RWPE2 (cell line): ENCODE data around the gene FYB2.
A peak's percentile ranks its signal among the peaks of the same experiment; 100 is the strongest.

Experiments
- ATAC-seq: fragments of 200-7000 bp; cut with Tn5 transposase; 3 replicates; pipeline ENCODE4 v1.9.1; 2021; ENCODE audit warnings: low read depth
- DNase-seq: peaks from one replicate; pipeline ENCODE4 v3.0.0-alpha.2; 2020; ENCODE audit warnings: low spot score
- H3K27ac ChIP-seq: fragments of 450-650 bp; 2 replicates; pipeline ENCODE4 v1.5.1; 2017; ENCODE audit warnings: mild to moderate bottlenecking; ENCODE audit not compliant: poor library complexity, severe bottlenecking
- H3K27me3 ChIP-seq: fragments of 250-450 bp; sonication (Bioruptor Pico); 2 replicates; pipeline ENCODE4 v1.5.1; 2021; ENCODE audit warnings: mild to moderate bottlenecking, moderate library complexity; ENCODE audit not compliant: insufficient read depth, poor library complexity, severe bottlenecking
- H3K36me3 ChIP-seq: fragments of 250-450 bp; sonication (Bioruptor Pico); 2 replicates; pipeline ENCODE4 v1.5.1; 2020; ENCODE audit warnings: low read depth, mild to moderate bottlenecking, moderate library complexity
- H3K4me1 ChIP-seq: fragments of 250-450 bp; sonication (Bioruptor Pico); 2 replicates; pipeline ENCODE4 v1.5.1; 2021; ENCODE audit warnings: mild to moderate bottlenecking, moderate library complexity; ENCODE audit not compliant: insufficient read depth, poor library complexity, severe bottlenecking
- H3K4me3 ChIP-seq: fragments of 250-450 bp; sonication (Bioruptor Pico); 2 replicates; pipeline ENCODE4 v1.5.1; 2021; ENCODE audit warnings: mild to moderate bottlenecking, moderate library complexity; ENCODE audit not compliant: severe bottlenecking
- H3K9me3 ChIP-seq: fragments of 250-450 bp; sonication (Bioruptor Pico); 2 replicates; pipeline ENCODE4 v1.5.1; 2021; ENCODE audit warnings: mild to moderate bottlenecking, moderate library complexity; ENCODE audit not compliant: severe bottlenecking
- CTCF ChIP-seq: fragments of 450-650 bp; IDR thresholded peaks from one replicate; pipeline ENCODE4 v1.5.1; 2017; ENCODE audit warnings: mild to moderate bottlenecking, moderate library complexity; ENCODE audit not compliant: poor library complexity, severe bottlenecking

The FYB2 gene

DNA sequence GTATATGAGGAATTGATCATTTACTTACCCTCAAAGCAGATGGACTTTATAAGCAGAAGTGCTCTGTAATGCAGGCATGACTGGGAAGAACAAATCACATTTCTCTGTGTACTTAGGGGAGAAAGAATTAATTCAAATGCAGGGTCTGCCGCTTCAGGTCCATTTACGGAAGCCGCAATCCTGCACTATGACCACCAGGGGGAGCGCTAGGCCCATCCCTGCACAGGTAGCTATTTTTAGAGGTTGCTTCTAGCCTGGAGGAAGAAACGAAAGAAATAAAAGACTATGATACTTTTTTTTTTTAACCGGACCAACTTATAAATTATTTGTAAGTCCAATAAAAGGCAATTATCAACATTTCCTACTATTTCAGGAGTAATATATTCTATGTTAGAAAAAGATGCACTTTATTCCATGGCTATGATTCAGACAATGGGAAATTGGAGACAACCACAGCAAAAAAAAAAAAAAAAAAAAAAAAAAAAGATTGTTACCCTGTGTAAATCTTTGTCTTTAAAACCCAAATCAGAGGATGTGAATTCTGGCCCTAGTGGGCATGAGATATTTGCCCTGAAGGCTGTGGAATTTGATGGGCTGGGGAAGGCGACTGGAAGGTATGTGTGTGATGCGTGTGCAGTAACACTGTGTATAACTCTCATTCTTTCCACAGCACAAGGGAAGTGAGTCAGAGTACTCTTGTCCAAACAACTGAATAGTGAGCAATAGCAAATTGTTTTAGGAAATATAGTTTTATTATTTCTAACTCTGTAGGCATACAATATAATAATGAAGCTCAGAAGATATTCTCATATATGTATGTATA lies 12.9 kb upstream of the FYB2 start:
- DNase-seq (no peak), ATAC-seq (peak; percentile 99)
- Histone ChIP-seq H3K36me3 (no peaks in the 10 kb centered on the region), H3K9me3 (no peaks in the 10 kb centered on the region), H3K4me3 (no peak overlapping the region), H3K4me1 (peaks cover 9% of the 10 kb centered on the region), H3K27me3 (no peaks in the 10 kb centered on the region), H3K27ac (peak overlapping the region; percentile 57)
- peak; percentile 98 for TF ChIP-seq CTCF

DNA sequence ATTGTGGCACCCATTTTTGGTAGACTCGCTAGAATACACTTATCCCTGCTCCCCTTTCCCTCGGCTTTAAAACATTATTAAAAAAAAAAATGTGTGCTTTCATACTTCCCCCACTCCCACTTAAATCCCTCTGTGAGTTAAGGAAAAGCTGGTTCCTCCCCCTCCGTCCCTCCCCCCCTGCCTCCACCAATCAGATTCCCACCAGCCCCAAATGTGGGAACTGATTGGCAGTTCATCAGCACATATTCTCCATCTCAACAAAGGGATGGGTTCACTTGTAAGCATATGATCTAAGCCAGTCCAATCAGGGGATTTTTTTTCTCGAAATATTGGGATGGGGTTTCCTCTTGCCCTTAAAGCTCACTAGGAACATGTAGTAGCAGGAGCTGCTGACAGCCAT lies 10.8 kb upstream of the FYB2 start:
- no peak overlapping the region for H3K27ac ChIP-seq
- H3K4me1 ChIP-seq: peaks cover 9% of the 10 kb centered on the region
- no peak for ATAC-seq
- no peaks in the 10 kb centered on the region for H3K9me3 ChIP-seq
- H3K36me3 ChIP-seq: no peaks in the 10 kb centered on the region
- TF ChIP-seq CTCF: no peak
- no peaks in the 10 kb centered on the region for H3K27me3 ChIP-seq
- no peak overlapping the region for H3K4me3 ChIP-seq
- no peak for DNase-seq

DNA sequence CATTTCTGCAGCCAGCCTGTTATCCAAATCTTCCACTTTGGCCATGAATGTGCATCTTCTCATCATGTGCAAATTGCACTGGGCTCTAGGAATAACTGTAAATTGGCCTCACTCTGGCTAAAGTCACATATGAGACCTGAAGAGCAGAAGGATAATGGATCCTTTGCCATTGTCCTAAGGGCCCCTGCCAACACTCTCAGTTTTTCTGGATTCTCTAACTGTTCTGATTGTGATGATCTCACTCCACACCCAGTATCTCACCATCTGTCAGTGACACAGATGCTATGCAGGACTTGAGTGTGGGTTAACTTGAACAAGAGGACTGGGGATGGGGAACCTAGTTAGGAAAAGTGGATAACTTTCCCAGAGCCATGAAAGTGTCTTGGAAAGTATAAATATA lies 8.5 kb upstream of the FYB2 start:
- H3K27me3 ChIP-seq: no peaks in the 10 kb centered on the region
- no peaks in the 10 kb centered on the region for H3K36me3 ChIP-seq
- no peak overlapping the region for H3K4me3 ChIP-seq
- ATAC-seq: no peak
- H3K9me3 ChIP-seq: no peaks in the 10 kb centered on the region
- no peak for DNase-seq
- no peak overlapping the region for H3K27ac ChIP-seq
- H3K4me1 ChIP-seq: peaks cover 6% of the 10 kb centered on the region
- no peak for TF ChIP-seq CTCF

- ATAC-seq: no peak
- Histone ChIP-seq H3K27ac (no peak overlapping the region), H3K27me3 (no peaks in the 10 kb centered on the region), H3K4me1 (no peaks in the 10 kb centered on the region), H3K9me3 (no peaks in the 10 kb centered on the region), H3K4me3 (no peak overlapping the region), H3K36me3 (no peaks in the 10 kb centered on the region)
- DNase-seq: no peak
- no peak for TF ChIP-seq CTCF
Measured at GRCh38 chr1:56825436-56825835, 6.2 kb upstream of the FYB2 start.

DNA sequence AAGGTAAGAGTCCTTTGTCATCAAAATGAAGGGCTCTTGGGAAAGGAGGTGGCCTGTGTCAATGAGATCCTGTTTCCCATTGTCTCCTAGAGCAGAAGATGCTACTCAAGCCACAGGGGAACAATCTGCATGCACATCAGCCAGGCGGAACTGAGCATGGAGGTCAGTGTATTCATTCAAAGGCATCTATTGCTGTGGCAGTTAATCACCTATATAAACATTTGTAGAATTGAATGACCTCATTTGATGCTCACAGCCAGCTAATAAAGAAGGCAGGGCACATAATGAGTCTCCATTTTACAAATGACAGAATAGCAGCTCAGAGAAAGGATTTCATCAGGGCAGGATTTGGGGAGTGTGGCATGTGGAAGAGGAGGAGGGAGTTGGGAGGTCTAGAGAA lies 5.7 kb upstream of the FYB2 start:
- ATAC-seq (no peak), DNase-seq (no peak)
- Histone ChIP-seq H3K9me3 (no peaks in the 10 kb centered on the region), H3K4me3 (no peak overlapping the region), H3K36me3 (no peaks in the 10 kb centered on the region), H3K27me3 (no peaks in the 10 kb centered on the region), H3K4me1 (no peaks in the 10 kb centered on the region), H3K27ac (no peak overlapping the region)
- no peak for TF ChIP-seq CTCF
